ENCODE measurements around the gene FLT4. TPM values are rescaled to one million over a fixed set of nuclear protein-coding genes. Genes with fewer than 3 reads are reported as not detected.

Gene FLT4
- polyA plus RNA-seq, 1 donor from 2014 or later: 0.04 TPM

DNA sequence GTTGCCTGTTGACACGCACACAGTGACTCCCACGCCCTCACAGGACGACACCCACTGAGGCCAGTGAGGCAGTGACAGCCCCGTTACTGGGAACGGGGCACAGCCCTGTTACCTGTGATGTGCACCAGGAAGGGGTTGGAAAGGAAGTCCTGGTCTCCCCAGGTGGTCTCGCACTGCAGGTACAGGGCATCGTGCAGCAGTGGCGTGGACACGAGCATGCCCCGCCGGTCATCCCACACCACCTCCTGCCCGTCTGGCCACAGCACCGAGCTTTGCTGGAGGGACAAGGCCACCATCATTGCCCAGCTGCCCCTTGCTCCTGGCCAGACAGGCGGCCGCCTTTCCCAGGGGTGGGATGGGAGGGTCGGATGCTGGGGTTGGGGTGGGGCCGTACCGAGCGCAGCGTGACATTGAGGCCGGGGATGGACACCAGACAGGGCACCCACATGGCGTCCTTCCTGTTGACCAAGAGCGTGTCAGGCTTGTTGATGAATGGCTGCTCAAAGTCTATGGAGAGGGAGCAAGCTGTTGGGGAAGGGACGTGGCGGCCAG lies 19.5 kb downstream of the FLT4 start:
- Histone ChIP-seq H3K27me3 (ENCODE audit: insufficient read depth, low read depth, low read length) (no peaks in the 10 kb centered on the region), H3F3A (ENCODE audit: insufficient read depth, low read length, poor library complexity, severe bottlenecking) (no peaks in the 10 kb centered on the region), H3K4me2 (ENCODE audit: low read length) (no peak overlapping the region), H3K27ac (ENCODE audit: low read length) (no peak overlapping the region), H3K36me3 (ENCODE audit: insufficient read depth, low read length) (no peaks in the 10 kb centered on the region), H2AFZ (ENCODE audit: low read depth, low read length) (no peak overlapping the region), H3K9me3 (ENCODE audit: low read length) (no peaks in the 10 kb centered on the region), H3K79me2 (replicated peaks; ENCODE audit: insufficient read depth, low read length) (no peaks in the 10 kb centered on the region), H4K20me1 (ENCODE audit: insufficient read depth) (no peaks in the 10 kb centered on the region), H3K9me2 (ENCODE audit: insufficient read depth, low read length) (no peaks in the 10 kb centered on the region), H3K9ac (ENCODE audit: low read length) (no peak overlapping the region), H3K4me3 (ENCODE audit: low read length) (no peak overlapping the region)
- no peak for TF ChIP-seq POLR2AphosphoS5 (IDR thresholded peaks at IDR 0.05)
- TF ChIP-seq, protein P1, sequence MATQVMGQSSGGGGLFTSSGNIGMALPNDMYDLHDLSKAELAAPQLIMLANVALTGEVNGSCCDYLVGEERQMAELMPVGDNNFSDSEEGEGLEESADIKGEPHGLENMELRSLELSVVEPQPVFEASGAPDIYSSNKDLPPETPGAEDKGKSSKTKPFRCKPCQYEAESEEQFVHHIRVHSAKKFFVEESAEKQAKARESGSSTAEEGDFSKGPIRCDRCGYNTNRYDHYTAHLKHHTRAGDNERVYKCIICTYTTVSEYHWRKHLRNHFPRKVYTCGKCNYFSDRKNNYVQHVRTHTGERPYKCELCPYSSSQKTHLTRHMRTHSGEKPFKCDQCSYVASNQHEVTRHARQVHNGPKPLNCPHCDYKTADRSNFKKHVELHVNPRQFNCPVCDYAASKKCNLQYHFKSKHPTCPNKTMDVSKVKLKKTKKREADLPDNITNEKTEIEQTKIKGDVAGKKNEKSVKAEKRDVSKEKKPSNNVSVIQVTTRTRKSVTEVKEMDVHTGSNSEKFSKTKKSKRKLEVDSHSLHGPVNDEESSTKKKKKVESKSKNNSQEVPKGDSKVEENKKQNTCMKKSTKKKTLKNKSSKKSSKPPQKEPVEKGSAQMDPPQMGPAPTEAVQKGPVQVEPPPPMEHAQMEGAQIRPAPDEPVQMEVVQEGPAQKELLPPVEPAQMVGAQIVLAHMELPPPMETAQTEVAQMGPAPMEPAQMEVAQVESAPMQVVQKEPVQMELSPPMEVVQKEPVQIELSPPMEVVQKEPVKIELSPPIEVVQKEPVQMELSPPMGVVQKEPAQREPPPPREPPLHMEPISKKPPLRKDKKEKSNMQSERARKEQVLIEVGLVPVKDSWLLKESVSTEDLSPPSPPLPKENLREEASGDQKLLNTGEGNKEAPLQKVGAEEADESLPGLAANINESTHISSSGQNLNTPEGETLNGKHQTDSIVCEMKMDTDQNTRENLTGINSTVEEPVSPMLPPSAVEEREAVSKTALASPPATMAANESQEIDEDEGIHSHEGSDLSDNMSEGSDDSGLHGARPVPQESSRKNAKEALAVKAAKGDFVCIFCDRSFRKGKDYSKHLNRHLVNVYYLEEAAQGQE (IDR thresholded peaks at IDR 0.05; ENCODE audit: borderline replicate concordance): no peak
- no peak for TF ChIP-seq EP300 (conservative IDR thresholded peaks at IDR 0.05; ENCODE audit: poor library complexity, severe bottlenecking)
- TF ChIP-seq SMC3 (conservative IDR thresholded peaks at IDR 0.05; ENCODE audit: poor library complexity): no peak
- no peak for TF ChIP-seq MXI1 (conservative IDR thresholded peaks at IDR 0.05; ENCODE audit: poor library complexity, severe bottlenecking)
- TF ChIP-seq EZH2 (IDR thresholded peaks at IDR 0.05; ENCODE audit: borderline replicate concordance, insufficient read depth, low read length, poor library complexity, severe bottlenecking): no peak
- TF ChIP-seq, protein P2, sequence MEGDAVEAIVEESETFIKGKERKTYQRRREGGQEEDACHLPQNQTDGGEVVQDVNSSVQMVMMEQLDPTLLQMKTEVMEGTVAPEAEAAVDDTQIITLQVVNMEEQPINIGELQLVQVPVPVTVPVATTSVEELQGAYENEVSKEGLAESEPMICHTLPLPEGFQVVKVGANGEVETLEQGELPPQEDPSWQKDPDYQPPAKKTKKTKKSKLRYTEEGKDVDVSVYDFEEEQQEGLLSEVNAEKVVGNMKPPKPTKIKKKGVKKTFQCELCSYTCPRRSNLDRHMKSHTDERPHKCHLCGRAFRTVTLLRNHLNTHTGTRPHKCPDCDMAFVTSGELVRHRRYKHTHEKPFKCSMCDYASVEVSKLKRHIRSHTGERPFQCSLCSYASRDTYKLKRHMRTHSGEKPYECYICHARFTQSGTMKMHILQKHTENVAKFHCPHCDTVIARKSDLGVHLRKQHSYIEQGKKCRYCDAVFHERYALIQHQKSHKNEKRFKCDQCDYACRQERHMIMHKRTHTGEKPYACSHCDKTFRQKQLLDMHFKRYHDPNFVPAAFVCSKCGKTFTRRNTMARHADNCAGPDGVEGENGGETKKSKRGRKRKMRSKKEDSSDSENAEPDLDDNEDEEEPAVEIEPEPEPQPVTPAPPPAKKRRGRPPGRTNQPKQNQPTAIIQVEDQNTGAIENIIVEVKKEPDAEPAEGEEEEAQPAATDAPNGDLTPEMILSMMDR (IDR thresholded peaks at IDR 0.05; ENCODE audit: poor library complexity, severe bottlenecking): no peak
- TF ChIP-seq TAF1 (IDR thresholded peaks at IDR 0.05; ENCODE audit: low read depth): no peak
- TF ChIP-seq RAD21 (conservative IDR thresholded peaks at IDR 0.05): no peak

DNA sequence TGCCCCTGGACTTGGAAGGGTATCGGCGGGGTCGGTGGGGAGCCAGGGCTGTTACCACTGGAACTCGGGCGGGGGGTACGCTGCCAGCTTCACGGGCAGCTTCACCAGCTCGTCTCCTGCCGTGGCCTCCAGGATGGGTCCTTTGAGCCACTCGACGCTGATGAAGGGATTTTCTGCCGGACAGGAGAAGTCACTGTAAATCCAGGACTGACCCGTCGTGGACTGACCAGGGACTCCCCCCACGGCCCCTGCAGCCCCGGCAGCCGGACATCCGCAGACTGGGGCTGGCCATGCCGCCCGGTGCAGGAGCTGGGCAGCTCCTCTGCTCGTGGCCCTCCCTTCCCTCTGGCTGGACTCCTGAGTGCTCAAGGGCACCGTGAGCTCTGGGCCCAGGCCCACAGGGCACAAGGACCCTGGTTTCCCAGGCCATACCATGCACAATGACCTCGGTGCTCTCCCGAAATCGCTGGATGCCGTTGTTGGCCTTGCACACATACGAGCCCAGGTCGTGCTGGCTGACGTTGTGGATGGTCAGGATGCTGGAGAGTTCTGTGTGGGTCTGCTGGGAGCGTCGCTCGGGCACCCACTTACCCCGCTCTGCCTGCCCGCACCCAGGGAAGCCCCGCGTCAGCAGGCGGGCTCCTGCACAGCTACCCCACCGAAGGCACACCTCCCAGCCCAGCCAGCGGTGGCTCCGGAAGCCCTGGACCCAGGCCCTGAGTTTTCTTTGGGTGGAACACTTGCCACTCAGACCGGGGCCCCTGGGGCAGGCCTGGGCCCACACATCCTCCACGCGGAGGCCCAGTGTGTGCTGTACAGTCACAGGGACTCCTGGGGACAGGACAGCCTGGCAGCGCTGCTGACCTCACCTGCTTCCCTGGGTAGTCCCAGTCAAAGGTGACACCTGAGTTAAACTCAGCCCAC lies 20.3 kb downstream of the FLT4 start:
- TF ChIP-seq TAF1 (IDR thresholded peaks at IDR 0.05; ENCODE audit: low read depth) (no peak), MXI1 (conservative IDR thresholded peaks at IDR 0.05; ENCODE audit: poor library complexity, severe bottlenecking) (no peak), SMC3 (conservative IDR thresholded peaks at IDR 0.05; ENCODE audit: poor library complexity) (no peak), POLR2AphosphoS5 (IDR thresholded peaks at IDR 0.05) (no peak), EP300 (conservative IDR thresholded peaks at IDR 0.05; ENCODE audit: poor library complexity, severe bottlenecking) (no peak), RAD21 (conservative IDR thresholded peaks at IDR 0.05) (no peak), EZH2 (IDR thresholded peaks at IDR 0.05; ENCODE audit: borderline replicate concordance, insufficient read depth, low read length, poor library complexity, severe bottlenecking) (no peak)
- TF ChIP-seq, protein P2 (IDR thresholded peaks at IDR 0.05; ENCODE audit: poor library complexity, severe bottlenecking): no peak
- TF ChIP-seq, protein P1 (IDR thresholded peaks at IDR 0.05; ENCODE audit: borderline replicate concordance): no peak
- Histone ChIP-seq H3K27ac (ENCODE audit: low read length) (no peak overlapping the region), H3K9me2 (ENCODE audit: insufficient read depth, low read length) (no peaks in the 10 kb centered on the region), H4K20me1 (ENCODE audit: insufficient read depth) (no peaks in the 10 kb centered on the region), H3K4me2 (ENCODE audit: low read length) (no peak overlapping the region), H2AFZ (ENCODE audit: low read depth, low read length) (no peak overlapping the region), H3K79me2 (replicated peaks; ENCODE audit: insufficient read depth, low read length) (no peaks in the 10 kb centered on the region), H3K4me3 (ENCODE audit: low read length) (no peak overlapping the region), H3K9me3 (ENCODE audit: low read length) (no peaks in the 10 kb centered on the region), H3K9ac (ENCODE audit: low read length) (no peak overlapping the region), H3K36me3 (ENCODE audit: insufficient read depth, low read length) (no peaks in the 10 kb centered on the region), H3F3A (ENCODE audit: insufficient read depth, low read length, poor library complexity, severe bottlenecking) (no peaks in the 10 kb centered on the region), H3K27me3 (ENCODE audit: insufficient read depth, low read depth, low read length) (no peaks in the 10 kb centered on the region)
